ENCODE measurements around the gene TMEM45A. TPM values are rescaled to one million over a fixed set of nuclear protein-coding genes. Genes with fewer than 3 reads are reported as not detected.

TMEM45A gene
- total and polyA plus RNA-seq, 2 donors (not counting 1 experiment from before 2014, with no cell fraction given): 26.4 to 71.4 TPM

DNA sequence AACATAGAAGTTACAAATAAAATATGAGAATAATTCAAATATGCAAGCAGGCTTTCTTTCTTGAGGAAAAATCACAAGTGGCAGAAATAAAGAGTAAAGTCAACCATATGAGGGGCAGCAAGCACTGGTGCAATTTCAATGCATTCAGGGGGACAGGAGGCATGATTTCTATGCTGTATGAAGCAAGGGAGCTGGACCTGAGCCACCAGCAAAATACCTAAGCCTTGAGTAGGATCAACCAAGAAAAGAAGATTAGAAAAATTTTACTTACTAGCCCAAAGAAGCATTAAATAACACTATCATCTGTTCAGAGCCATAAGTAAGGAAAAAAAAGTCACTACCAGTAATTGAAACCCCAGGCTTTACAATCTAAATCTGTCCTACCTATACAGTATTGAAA, 123.3 kb downstream of the TMEM45A start:
- Histone ChIP-seq H3K27ac (ENCODE audit: insufficient read depth, low read length) (no peak overlapping the region), H3K9me3 (ENCODE audit: control insufficient read depth, insufficient read depth, low read depth, low read length) (no peaks in the 10 kb centered on the region), H4K20me1 (ENCODE audit: control insufficient read depth, extremely low read depth, insufficient read depth, low read length) (no peaks in the 10 kb centered on the region), H3K4me1 (ENCODE audit: control insufficient read depth, extremely low read depth, insufficient read depth, low read length) (no peaks in the 10 kb centered on the region), H3K27me3 (ENCODE audit: control insufficient read depth, insufficient read depth, low read length) (peaks cover 1% of the 10 kb centered on the region), H3K36me3 (ENCODE audit: control insufficient read depth, insufficient read depth, low read length) (no peaks in the 10 kb centered on the region), H3K79me2 (ENCODE audit: control insufficient read depth, insufficient read depth, low read length) (no peaks in the 10 kb centered on the region), H2AFZ (ENCODE audit: low read length) (no peak overlapping the region), H3K9ac (ENCODE audit: insufficient read depth, low read length) (no peak overlapping the region), H3K4me2 (ENCODE audit: extremely low read depth, insufficient read depth, low read length) (no peak overlapping the region), H3K4me3 (replicated peaks in 1 of 4; ENCODE audit: control extremely low read depth in 1 of 4, insufficient read depth in 1 of 4, low read depth in 3 of 4, low read length in 4 of 4) (no peak overlapping the region)
- TF ChIP-seq EZH2 (IDR thresholded peaks at IDR 0.05; ENCODE audit: low read length, missing control alignments): no peak
- TF ChIP-seq, protein P1, sequence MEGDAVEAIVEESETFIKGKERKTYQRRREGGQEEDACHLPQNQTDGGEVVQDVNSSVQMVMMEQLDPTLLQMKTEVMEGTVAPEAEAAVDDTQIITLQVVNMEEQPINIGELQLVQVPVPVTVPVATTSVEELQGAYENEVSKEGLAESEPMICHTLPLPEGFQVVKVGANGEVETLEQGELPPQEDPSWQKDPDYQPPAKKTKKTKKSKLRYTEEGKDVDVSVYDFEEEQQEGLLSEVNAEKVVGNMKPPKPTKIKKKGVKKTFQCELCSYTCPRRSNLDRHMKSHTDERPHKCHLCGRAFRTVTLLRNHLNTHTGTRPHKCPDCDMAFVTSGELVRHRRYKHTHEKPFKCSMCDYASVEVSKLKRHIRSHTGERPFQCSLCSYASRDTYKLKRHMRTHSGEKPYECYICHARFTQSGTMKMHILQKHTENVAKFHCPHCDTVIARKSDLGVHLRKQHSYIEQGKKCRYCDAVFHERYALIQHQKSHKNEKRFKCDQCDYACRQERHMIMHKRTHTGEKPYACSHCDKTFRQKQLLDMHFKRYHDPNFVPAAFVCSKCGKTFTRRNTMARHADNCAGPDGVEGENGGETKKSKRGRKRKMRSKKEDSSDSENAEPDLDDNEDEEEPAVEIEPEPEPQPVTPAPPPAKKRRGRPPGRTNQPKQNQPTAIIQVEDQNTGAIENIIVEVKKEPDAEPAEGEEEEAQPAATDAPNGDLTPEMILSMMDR (conservative IDR thresholded peaks at IDR 0.05 in 1 of 2, IDR thresholded peaks at IDR 0.05 in 1 of 2; ENCODE audit: low read depth in 1 of 2, low read length in 2 of 2): no peak
- peak; percentile 16 to 65 for DNase-seq (ENCODE audit: low read depth in 2 of 2)

DNA sequence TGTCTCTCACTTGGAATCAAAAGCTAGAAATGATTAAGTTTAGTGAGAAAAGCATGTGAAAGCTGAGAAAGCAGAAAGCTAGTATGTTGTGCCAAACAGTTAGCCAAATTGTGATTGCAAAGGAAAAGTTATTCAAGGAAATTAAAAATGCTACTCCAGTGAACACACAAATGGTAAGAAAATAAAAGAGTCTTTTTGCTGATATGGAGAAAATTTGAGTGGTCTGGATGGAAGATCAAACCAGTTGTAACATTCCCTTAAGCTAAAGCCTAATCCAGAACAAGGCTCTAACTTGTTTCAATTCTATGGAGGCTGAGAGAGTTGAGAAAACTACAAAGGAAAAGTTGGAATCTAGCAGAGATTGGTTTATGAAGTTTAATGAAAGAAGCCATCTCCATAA, 128.8 kb downstream of the TMEM45A start:
- Histone ChIP-seq H4K20me1 (ENCODE audit: control insufficient read depth, extremely low read depth, insufficient read depth, low read length) (no peaks in the 10 kb centered on the region), H2AFZ (ENCODE audit: low read length) (no peak overlapping the region), H3K27ac (ENCODE audit: insufficient read depth, low read length) (no peak overlapping the region), H3K4me2 (ENCODE audit: extremely low read depth, insufficient read depth, low read length) (no peak overlapping the region), H3K4me1 (ENCODE audit: control insufficient read depth, extremely low read depth, insufficient read depth, low read length) (no peaks in the 10 kb centered on the region), H3K4me3 (replicated peaks in 1 of 4; ENCODE audit: control extremely low read depth in 1 of 4, insufficient read depth in 1 of 4, low read depth in 3 of 4, low read length in 4 of 4) (no peak overlapping the region), H3K9ac (ENCODE audit: insufficient read depth, low read length) (no peak overlapping the region), H3K36me3 (ENCODE audit: control insufficient read depth, insufficient read depth, low read length) (no peaks in the 10 kb centered on the region), H3K27me3 (ENCODE audit: control insufficient read depth, insufficient read depth, low read length) (no peaks in the 10 kb centered on the region), H3K9me3 (ENCODE audit: control insufficient read depth, insufficient read depth, low read depth, low read length) (no peaks in the 10 kb centered on the region), H3K79me2 (ENCODE audit: control insufficient read depth, insufficient read depth, low read length) (no peaks in the 10 kb centered on the region)
- DNase-seq (ENCODE audit: low read depth in 2 of 2): no peak
- TF ChIP-seq, protein P1 (conservative IDR thresholded peaks at IDR 0.05 in 1 of 2, IDR thresholded peaks at IDR 0.05 in 1 of 2; ENCODE audit: low read depth in 1 of 2, low read length in 2 of 2): no peak
- TF ChIP-seq EZH2 (IDR thresholded peaks at IDR 0.05; ENCODE audit: low read length, missing control alignments): no peak

Other genes starting within 250 kb of the TMEM45A start
- 80.1 and 121 TPM in 2 replicates for gene TBC1D23, start 231.6 kb upstream of the TMEM45A start, total RNA-seq
- 54.9 and 55.7 TPM in 2 replicates for gene TBC1D23, start 231.6 kb upstream of the TMEM45A start, polyA plus RNA-seq
- 10.3 and 13.4 TPM in 2 replicates for gene NIT2, start 157.9 kb upstream of the TMEM45A start, total RNA-seq
- gene NIT2, start 157.9 kb upstream of the TMEM45A start, polyA plus RNA-seq: 42.6 and 53.8 TPM in 2 replicates
- 50.8 and 56.1 TPM in 2 replicates for gene TOMM70, start 91.5 kb upstream of the TMEM45A start, total RNA-seq
- 41.8 and 44.2 TPM in 2 replicates for gene TOMM70, start 91.5 kb upstream of the TMEM45A start, polyA plus RNA-seq
- 3.1 and 4.1 TPM in 2 replicates for gene LNP1, start 91.1 kb upstream of the TMEM45A start, total RNA-seq
- gene LNP1, start 91.1 kb upstream of the TMEM45A start, polyA plus RNA-seq: 3.5 and 4.7 TPM in 2 replicates
- not detected in 2 replicates for gene ADGRG7, start 117.0 kb downstream of the TMEM45A start, total RNA-seq
- gene ADGRG7, start 117.0 kb downstream of the TMEM45A start, polyA plus RNA-seq: not detected in 2 replicates
- 52.6 and 60.6 TPM in 2 replicates for gene TFG, start 216.9 kb downstream of the TMEM45A start, total RNA-seq
- gene TFG, start 216.9 kb downstream of the TMEM45A start, polyA plus RNA-seq: 174 and 192 TPM in 2 replicates

Data from fibroblast of lung (primary cell).